SK-N-SH treated with all-trans-retinoic acid at 6 μM for 48 hours (cell line): ENCODE measurements around the gene TRIB2.

ENCODE experiments used
- BACH2 ChIP-seq: fragments of 250-450 bp; sonication (Bioruptor Pico); IDR thresholded peaks from 2 replicates; pipeline ENCODE4 v1.9.0; 2021; ENCODE audit warnings: mild to moderate bottlenecking, borderline replicate concordance
- CSRNP3 ChIP-seq: fragments of 250-450 bp; sonication (Bioruptor Pico); IDR thresholded peaks from 2 replicates; pipeline ENCODE4 v1.5.1; 2021; ENCODE audit warnings: mild to moderate bottlenecking, moderate library complexity
- PATZ1 ChIP-seq: fragments of 250-450 bp; sonication (Bioruptor Pico); IDR thresholded peaks from 2 replicates; pipeline ENCODE4 v1.8.0; 2020; ENCODE audit warnings: mild to moderate bottlenecking, moderate library complexity, borderline replicate concordance
- TSHZ2 ChIP-seq: fragments of 250-450 bp; sonication (Bioruptor Pico); IDR thresholded peaks from 2 replicates; pipeline ENCODE4 v1.5.0; 2020; ENCODE audit warnings: mild to moderate bottlenecking, moderate library complexity
- ZFP3 ChIP-seq: fragments of 250-450 bp; sonication (Bioruptor Pico); IDR thresholded peaks from 2 replicates; pipeline ENCODE4 v1.5.0; 2020; ENCODE audit warnings: mild to moderate bottlenecking, moderate library complexity
- ZFP30 ChIP-seq: fragments of 450-650 bp; formaldehyde crosslinking; IDR thresholded peaks from 2 replicates; pipeline ENCODE4 v1.5.0; 2022; ENCODE audit warnings: mild to moderate bottlenecking, moderate library complexity

- no peak for TF ChIP-seq PATZ1 (CRISPR knock-in tag)
- TF ChIP-seq BACH2 (CRISPR knock-in tag), result no peak
- no peak for TF ChIP-seq TSHZ2 (CRISPR knock-in tag)
- TF ChIP-seq ZFP3 (CRISPR knock-in tag), result no peak
- TF ChIP-seq ZFP30 (CRISPR knock-in tag), result no peak
- TF ChIP-seq CSRNP3, result no peak
Measured at GRCh38 chr2:12763486-12763885, 46.8 kb downstream of the TRIB2 start.
